H1 (cell line): ENCODE measurements around the gene KLHL24. TPM values are rescaled to one million over a fixed set of nuclear protein-coding genes. Genes with fewer than 3 reads are reported as not detected.

Experiments
- CTCF ChIA-PET: fragments of 300-600 bp; sonication (Branson Sonifier 250); formaldehyde crosslinking; loops from one replicate; lab custom pipeline; 2021; ENCODE audit not compliant: partially characterized antibody; lab: Charles Lee
- POLR2A ChIA-PET: fragments of 300-600 bp; sonication (Branson Sonifier 250); formaldehyde crosslinking; loops from one replicate; lab custom pipeline; 2021; ENCODE audit warnings: inconsistent platforms; ENCODE audit not compliant: partially characterized antibody; lab: Charles Lee
- DNase-seq, 2 experiments: peaks; one replicate each; pipeline versions ENCODE4 v3.0.0 to v3.0.0-alpha.2; 2010 to 2022; ENCODE audit warnings: low spot score in 2 of 2, low read depth in 1 of 2, mixed read lengths in 1 of 2
- FAIRE-seq: peaks from 2 replicates; lab custom pipeline; 2011; peaks lifted over from hg19 to GRCh38; lab: Jason Lieb, UNC
- H2AFZ ChIP-seq: 2 replicates; pipeline ENCODE4 v1.8.1; 2012; ENCODE audit warnings: low read length, inconsistent platforms
- H2AK5ac ChIP-seq: 2 replicates; pipeline ENCODE4 v1.6.1; 2013; ENCODE audit warnings: low read depth, low read length
- H2BK120ac ChIP-seq: replicated peaks from 2 replicates; pipeline ENCODE3; 2013; ENCODE audit warnings: low read depth, low read length, inconsistent platforms
- H2BK12ac ChIP-seq: 2 replicates; pipeline ENCODE4 v1.6.1; 2013; ENCODE audit warnings: low read depth, low read length
- H2BK15ac ChIP-seq: 2 replicates; pipeline ENCODE4 v1.6.1; 2013; ENCODE audit warnings: low read length
- H2BK20ac ChIP-seq: 2 replicates; pipeline ENCODE4 v1.6.1; 2013; ENCODE audit warnings: low read length
- H2BK5ac ChIP-seq: 2 replicates; pipeline ENCODE4 v1.6.1; 2013; ENCODE audit warnings: low read depth, low read length
- H3K14ac ChIP-seq: 2 replicates; pipeline ENCODE4 v1.6.1; 2013; ENCODE audit warnings: inconsistent platforms; ENCODE audit not compliant: insufficient read length
- H3K18ac ChIP-seq: 2 replicates; pipeline ENCODE4 v1.6.1; 2013; ENCODE audit warnings: low read length; ENCODE audit errors: extremely low read depth
- H3K23ac ChIP-seq: 2 replicates; pipeline ENCODE4 v1.6.1; 2013; ENCODE audit warnings: inconsistent platforms; ENCODE audit not compliant: insufficient read length
- H3K23me2 ChIP-seq: 2 replicates; pipeline ENCODE4 v1.6.1; 2013; ENCODE audit warnings: low read depth, low read length
- H3K27ac ChIP-seq: 2 replicates; pipeline ENCODE4 v1.6.1; 2011; ENCODE audit warnings: low read depth, low read length, inconsistent platforms
- H3K27me3 ChIP-seq, 4 experiments: replicated peaks in 1 of 4; 1 replicate in 1 of 4; 2 replicates in 3 of 4; pipeline versions ENCODE4 v1.6.1 to v1.8.1; 2011 to 2013; ENCODE audit warnings: low read length in 3 of 4, mild to moderate bottlenecking in 3 of 4, inconsistent platforms in 2 of 4, mixed read lengths in 2 of 4, moderate library complexity in 1 of 4; ENCODE audit not compliant: control insufficient read depth in 3 of 4, insufficient read depth in 3 of 4; ENCODE audit errors: extremely low read depth in 1 of 4
- H3K36me3 ChIP-seq, 4 experiments: 2 replicates each; pipeline versions ENCODE4 v1.6.1 to v1.8.1; 2011 to 2013; ENCODE audit warnings: mild to moderate bottlenecking in 4 of 4, low read length in 3 of 4, moderate library complexity in 2 of 4, control low read depth in 1 of 4, inconsistent platforms in 1 of 4; ENCODE audit not compliant: insufficient read depth in 4 of 4, control insufficient read depth in 2 of 4
- H3K4ac ChIP-seq: replicated peaks from 2 replicates; pipeline ENCODE3; 2013; ENCODE audit warnings: low read length, low read depth, mixed read lengths, inconsistent platforms; ENCODE audit not compliant: insufficient read length
- H3K4me1 ChIP-seq, 4 experiments: replicated peaks in 1 of 4; 1 replicate in 1 of 4; 2 replicates in 3 of 4; pipeline versions ENCODE4 v1.6.1 to v1.8.1; 2011 to 2013; ENCODE audit warnings: low read length in 3 of 4, inconsistent platforms in 2 of 4, mixed read lengths in 1 of 4; ENCODE audit not compliant: insufficient read depth in 4 of 4, control insufficient read depth in 3 of 4
- H3K4me2 ChIP-seq, 2 experiments: 2 replicates each; pipeline versions ENCODE4 v1.6.1 to v1.8.1; 2011 to 2013; ENCODE audit warnings: low read depth in 2 of 2, low read length in 2 of 2, control low read depth in 1 of 2, inconsistent platforms in 1 of 2, mild to moderate bottlenecking in 1 of 2; ENCODE audit not compliant: insufficient read depth in 1 of 2
- H3K4me3 ChIP-seq, 4 experiments: fragments of 200-600, 300-600 bp in 1 of 4; sonication (generic), shearing (Covaris generic), sonication (Bioruptor Twin) in 1 of 4; 2 replicates each; pipeline versions ENCODE4 v1.5.1 to v1.8.1; 2011 to 2016; ENCODE audit warnings: low read length in 4 of 4, low read depth in 3 of 4, control low read depth in 2 of 4, inconsistent platforms in 2 of 4, mild to moderate bottlenecking in 2 of 4, mixed read lengths in 1 of 4, moderate library complexity in 1 of 4; ENCODE audit not compliant: insufficient read depth in 2 of 4; ENCODE audit errors: extremely low read depth in 1 of 4
- H3K56ac ChIP-seq: replicated peaks from 2 replicates; pipeline ENCODE3; 2013; ENCODE audit warnings: low read depth, mild to moderate bottlenecking, mixed read lengths, low read length, inconsistent platforms; ENCODE audit not compliant: insufficient read length
- H3K79me1 ChIP-seq: 2 replicates; pipeline ENCODE4 v1.6.1; 2013; ENCODE audit warnings: low read depth, low read length, control low read depth
- H3K79me2 ChIP-seq, 2 experiments: 2 replicates each; pipeline versions ENCODE4 v1.6.1 to v1.8.1; 2012 to 2013; ENCODE audit warnings: low read length in 2 of 2, mild to moderate bottlenecking in 2 of 2, inconsistent platforms in 1 of 2; ENCODE audit not compliant: insufficient read depth in 2 of 2, control insufficient read depth in 1 of 2
- H3K9ac ChIP-seq, 4 experiments: replicated peaks in 1 of 4; 1 replicate in 1 of 4; 2 replicates in 3 of 4; pipeline versions ENCODE4 v1.6.1 to v1.8.1; 2011 to 2013; ENCODE audit warnings: low read depth in 3 of 4, low read length in 3 of 4, control low read depth in 2 of 4, mild to moderate bottlenecking in 2 of 4, moderate library complexity in 2 of 4, inconsistent platforms in 1 of 4; ENCODE audit errors: extremely low read depth in 1 of 4
- H3K9me3 ChIP-seq, 2 experiments: 2 replicates each; pipeline versions ENCODE4 v1.6.1 to v1.8.1; 2012 to 2013; ENCODE audit warnings: mild to moderate bottlenecking in 2 of 2, moderate library complexity in 2 of 2, control low read depth in 1 of 2, inconsistent platforms in 1 of 2, low read depth in 1 of 2, low read length in 1 of 2, mixed read lengths in 1 of 2; ENCODE audit not compliant: insufficient read depth in 2 of 2
- H4K20me1 ChIP-seq, 2 experiments: replicated peaks in 1 of 2; 2 replicates each; pipeline versions ENCODE3 to v1.8.1; 2011 to 2013; ENCODE audit warnings: inconsistent platforms in 2 of 2, low read length in 2 of 2, mild to moderate bottlenecking in 1 of 2; ENCODE audit not compliant: insufficient read depth in 2 of 2, control insufficient read depth in 1 of 2
- H4K5ac ChIP-seq: 2 replicates; pipeline ENCODE4 v1.6.1; 2013; ENCODE audit warnings: low read length, low read depth, mixed read lengths, inconsistent platforms; ENCODE audit not compliant: insufficient read length
- H4K8ac ChIP-seq: 2 replicates; pipeline ENCODE4 v1.8.0; 2013; ENCODE audit warnings: mild to moderate bottlenecking, moderate library complexity, low read length, inconsistent platforms; ENCODE audit not compliant: insufficient read depth; ENCODE audit errors: extremely low read depth
- H4K91ac ChIP-seq: replicated peaks from 2 replicates; pipeline ENCODE3; 2013; ENCODE audit warnings: low read length, mixed read lengths, inconsistent platforms; ENCODE audit not compliant: insufficient read length
- CHD1 ChIP-seq: IDR thresholded peaks from 2 replicates; pipeline ENCODE4 v1.6.1; 2012; ENCODE audit warnings: low read depth, low read length, improper control_type of control experiment
- CHD2 ChIP-seq: IDR thresholded peaks from 2 replicates; pipeline ENCODE4 v1.6.1; 2012; ENCODE audit warnings: low read length, improper control_type of control experiment
- EGR1 ChIP-seq: IDR thresholded peaks from 2 replicates; pipeline ENCODE4 v1.6.1; 2011; ENCODE audit warnings: low read depth, low read length, borderline replicate concordance
- GABPA ChIP-seq: IDR thresholded peaks from 2 replicates; pipeline ENCODE4 v1.6.1; 2011; ENCODE audit warnings: mild to moderate bottlenecking, low read length, moderate library complexity, borderline replicate concordance; ENCODE audit not compliant: insufficient read depth
- NRF1 ChIP-seq: IDR thresholded peaks from 2 replicates; pipeline ENCODE4 v1.6.1; 2011; ENCODE audit warnings: mild to moderate bottlenecking, low read depth, low read length, improper control_type of control experiment
- PHF8 ChIP-seq: fragments of 200-600 bp; sonication (generic); conservative IDR thresholded peaks from 2 replicates; pipeline ENCODE4 v1.7.1; 2012; ENCODE audit warnings: low read depth, mild to moderate bottlenecking, inconsistent platforms, low read length, moderate library complexity
- POLR2A ChIP-seq, 2 experiments: IDR thresholded peaks; 1 replicate in 1 of 2; 2 replicates in 1 of 2; pipeline ENCODE4 v1.6.1; 2011; ENCODE audit warnings: low read depth in 2 of 2, low read length in 2 of 2, mild to moderate bottlenecking in 2 of 2; ENCODE audit errors: control extremely low read depth in 1 of 2
- SIN3A ChIP-seq, 2 experiments: IDR thresholded peaks in 1 of 2; conservative IDR thresholded peaks in 1 of 2; 2 replicates each; pipeline ENCODE4 v1.6.1; 2011 to 2012; ENCODE audit warnings: low read length in 2 of 2, improper control_type of control experiment in 1 of 2, low read depth in 1 of 2, mild to moderate bottlenecking in 1 of 2
- TCF12 ChIP-seq: IDR thresholded peaks from 2 replicates; pipeline ENCODE4 v1.6.1; 2011; ENCODE audit warnings: low read depth, mild to moderate bottlenecking, low read length
- WGBS, 2 experiments: shearing (Covaris generic) in 1 of 2; methylation state at CpG; one replicate each; pipeline versions ENCODE4 v1.1.6 to v1.1.7; 2013 to 2015; ENCODE audit warnings: low lambda C conversion rate in 2 of 2, mixed read lengths in 2 of 2, inconsistent platforms in 1 of 2, low coverage in 1 of 2, missing lambda C conversion rate in 1 of 2; ENCODE audit not compliant: insufficient replicate concordance in 2 of 2, insufficient coverage in 1 of 2, insufficient read length in 1 of 2; ENCODE audit errors: extremely low coverage in 1 of 2, missing lambda C conversion rate in 1 of 2; 5-methylcytosine and 5-hydroxymethylcytosine counted together
- polyA plus RNA-seq, 7 experiments: library from polyadenylated mRNA; depleted of rRNA in 3 of 7; stranded (reverse) in 5 of 7; unstranded in 2 of 7; fragments of >200 nt in 5 of 7; fragments of 200-250 nt in 2 of 7; gene quantifications; 1 replicate in 5 of 7; 2 replicates in 1 of 7; 4 replicates in 1 of 7; pipeline versions ENCODE4 v1.2.1 to v1.2.3, GENCODE V29; 2011 to 2013; ENCODE audit warnings: missing spikeins in 2 of 7, mixed read lengths in 2 of 7
- total RNA-seq: library from RNA; stranded (reverse); fragmentation: NEBNext Ultra II Directional; extraction: Animal tissue kit (Norgen Biotek cat#: 25700); gene quantifications from 2 replicates; pipeline ENCODE4 v1.2.1, GENCODE V29; 2021
- TF ChIP-seq, protein P1 (sequence below): IDR thresholded peaks from 2 replicates; pipeline ENCODE4 v1.6.1; 2011; ENCODE audit warnings: low read length, improper control_type of control experiment

KLHL24 gene
- total and polyA plus RNA-seq, 2 of the 8 experiments (the other 6 are each of a cell fraction or from before 2014, with no cell fraction given): 12.5 to 36.2 TPM

DNA sequence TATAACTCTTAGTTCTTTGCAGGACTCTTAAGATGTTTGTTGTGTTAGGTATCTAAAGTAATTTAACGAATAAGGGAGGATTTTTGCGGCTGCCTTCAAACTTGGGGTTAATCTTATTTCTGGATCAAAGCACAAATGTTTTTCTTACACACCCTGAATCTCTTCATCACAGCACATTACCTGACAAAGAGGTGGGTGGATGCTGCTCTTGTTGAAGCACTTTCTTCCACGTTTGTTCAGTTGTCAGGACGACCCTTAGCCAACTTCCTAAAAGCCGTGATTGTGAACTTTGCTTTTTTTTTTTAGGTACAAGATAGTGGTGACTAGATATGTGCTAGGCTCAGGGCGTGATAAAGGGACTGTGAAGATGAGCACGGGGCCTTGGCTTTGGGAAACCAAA, 98.1 kb downstream of the KLHL24 start:
- DNase-seq (no peak), FAIRE-seq (no peak)
- peaks cover 0 to 5% of the 10 kb centered on the region in 2 experiments; a peak in 1 of 4 replicates for H3K79me2 ChIP-seq
- no peak overlapping the region for H4K8ac ChIP-seq
- H2BK12ac ChIP-seq: no peak overlapping the region
- no peak overlapping the region for H2BK15ac ChIP-seq
- H2AK5ac ChIP-seq: no peak overlapping the region
- H3K18ac ChIP-seq: no peak overlapping the region
- H3K56ac ChIP-seq: no peak overlapping the region
- WGBS, 2 experiments: 86% methylated on average over 7 of the region's 7 CpGs; no CpG with 5 or more reads in 1 of the 2 experiments
- H3K23me2 ChIP-seq: no peaks in the 10 kb centered on the region
- H3K9me3 ChIP-seq: no peaks in the 10 kb centered on the region
- H2BK120ac ChIP-seq: no peak overlapping the region
- H3K79me1 ChIP-seq: no peaks in the 10 kb centered on the region
- H4K91ac ChIP-seq: no peak overlapping the region
- H3K9ac ChIP-seq: no peak overlapping the region
- ChIA-PET POLR2A (no interaction called here), CTCF (no interaction called here)
- H3K4me2 ChIP-seq: no peak overlapping the region
- no peaks in the 10 kb centered on the region for H3K27me3 ChIP-seq
- no peak overlapping the region for H2AFZ ChIP-seq
- H3K4me3 ChIP-seq: no peak overlapping the region
- H3K27ac ChIP-seq: no peak overlapping the region
- no peak overlapping the region for H4K5ac ChIP-seq
- H4K20me1 ChIP-seq: peaks cover 0 to 1% of the 10 kb centered on the region in 2 experiments
- TF ChIP-seq, protein P1, sequence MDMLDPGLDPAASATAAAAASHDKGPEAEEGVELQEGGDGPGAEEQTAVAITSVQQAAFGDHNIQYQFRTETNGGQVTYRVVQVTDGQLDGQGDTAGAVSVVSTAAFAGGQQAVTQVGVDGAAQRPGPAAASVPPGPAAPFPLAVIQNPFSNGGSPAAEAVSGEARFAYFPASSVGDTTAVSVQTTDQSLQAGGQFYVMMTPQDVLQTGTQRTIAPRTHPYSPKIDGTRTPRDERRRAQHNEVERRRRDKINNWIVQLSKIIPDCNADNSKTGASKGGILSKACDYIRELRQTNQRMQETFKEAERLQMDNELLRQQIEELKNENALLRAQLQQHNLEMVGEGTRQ: no peak
- no peak for TF ChIP-seq NRF1
- TF ChIP-seq GABPA: no peak
- TF ChIP-seq EGR1: no peak
- no peak for TF ChIP-seq CHD2
- no peak for TF ChIP-seq CHD1
- no peak for TF ChIP-seq PHF8
- no peak for TF ChIP-seq TCF12
- no peak for TF ChIP-seq SIN3A (conservative IDR thresholded peaks at IDR 0.05 in 1 of 2, IDR thresholded peaks at IDR 0.05 in 1 of 2; ENCODE audit: low read depth in 1 of 2, low read length in 2 of 2)
- TF ChIP-seq POLR2A (IDR thresholded peaks at IDR 0.05; ENCODE audit: control extremely low read depth in 1 of 2, low read depth in 2 of 2, low read length in 2 of 2): no peak
- H3K4ac ChIP-seq: no peak overlapping the region
- no peak overlapping the region for H2BK5ac ChIP-seq
- no peak overlapping the region for H3K14ac ChIP-seq
- H3K4me1 ChIP-seq: no peaks in the 10 kb centered on the region
- H3K36me3 ChIP-seq: peaks cover 4 to 72% (median 41%) of the 10 kb centered on the region in 4 experiments; a peak in 7 of 8 replicates
- H2BK20ac ChIP-seq: no peak overlapping the region
- no peak overlapping the region for H3K23ac ChIP-seq
